K562 (cell line): ENCODE data around the gene LCN15. TPM values are rescaled to one million over a fixed set of nuclear protein-coding genes. Genes with fewer than 3 reads are reported as not detected.

Source experiments
- CC2D1A ChIP-seq: fragments of 450-650 bp; IDR thresholded peaks from 2 replicates; pipeline ENCODE4 v1.6.1; 2017; ENCODE audit warnings: mild to moderate bottlenecking
- CXXC5 ChIP-seq: fragments of 250-450 bp; sonication (Bioruptor Pico); IDR thresholded peaks from 2 replicates; pipeline ENCODE4 v1.8.0; 2022; ENCODE audit warnings: inconsistent platforms, mild to moderate bottlenecking, moderate library complexity
- FIP1L1 ChIP-seq: fragments of 200-400 bp; formaldehyde crosslinking; IDR thresholded peaks from 2 replicates; pipeline ENCODE4 v1.6.1; 2018; ENCODE audit warnings: mild to moderate bottlenecking, low read depth, low read length; ENCODE audit not compliant: poor library complexity, severe bottlenecking
- GATA2 ChIP-seq: sonication (generic); formaldehyde crosslinking; IDR thresholded peaks from 2 replicates; pipeline ENCODE4 v1.4.0; 2020; ENCODE audit warnings: mild to moderate bottlenecking, missing genetic modification reagents
- MTA1 ChIP-seq: fragments of 450-650 bp; IDR thresholded peaks from 2 replicates; pipeline ENCODE4 v1.6.1; 2017; ENCODE audit warnings: borderline replicate concordance
- PRDM10 ChIP-seq: fragments of 450-650 bp; IDR thresholded peaks from 2 replicates; pipeline ENCODE4 v1.6.1; 2018; ENCODE audit not compliant: partially characterized antibody
- SAFB ChIP-seq: fragments of 200-400 bp; formaldehyde crosslinking; IDR thresholded peaks from 2 replicates; pipeline ENCODE4 v1.6.1; 2017; ENCODE audit warnings: low read depth, low read length, borderline replicate concordance
- SP1 ChIP-seq: sonication (generic); formaldehyde crosslinking; IDR thresholded peaks from 2 replicates; pipeline ENCODE4 v1.8.1; 2022; ENCODE audit warnings: mild to moderate bottlenecking, missing genetic modification reagents
- SREBF2 ChIP-seq: sonication (generic); formaldehyde crosslinking; IDR thresholded peaks from 2 replicates; pipeline ENCODE4 v1.4.0; 2020; ENCODE audit warnings: mild to moderate bottlenecking, missing genetic modification reagents
- ZBTB2 ChIP-seq: fragments of 450-650 bp; IDR thresholded peaks from 2 replicates; pipeline ENCODE4 v1.6.1; 2016; ENCODE audit warnings: antibody characterized with exemption
- ZBTB7A ChIP-seq: IDR thresholded peaks from 2 replicates; pipeline ENCODE4 v1.6.1; 2011; ENCODE audit warnings: low read depth, mild to moderate bottlenecking, low read length, moderate library complexity, borderline replicate concordance; ENCODE audit not compliant: control insufficient read depth
- ZNF239 ChIP-seq: fragments of 250-450 bp; sonication (Bioruptor Pico); IDR thresholded peaks from 2 replicates; pipeline ENCODE4 v1.4.0; 2020; ENCODE audit warnings: mild to moderate bottlenecking
- ZNF398 ChIP-seq: fragments of 250-450 bp; sonication (Bioruptor Pico); IDR thresholded peaks from 2 replicates; pipeline ENCODE4 v1.8.0; 2021; ENCODE audit warnings: moderate library complexity, mild to moderate bottlenecking, inconsistent platforms
- polyA plus RNA-seq, 8 experiments: library from polyadenylated mRNA; depleted of rRNA in 4 of 8; stranded (reverse) in 5 of 8; unstranded in 3 of 8; fragments of >200 nt; fragmentation: Nextera tagmentation in 2 of 8; fragmentation: Illumina TruSeq in 1 of 8; extraction: Ambion mirVana in 2 of 8; extraction: Trizol in 1 of 8; gene quantifications; 2 replicates each; pipeline versions ENCODE4 v1.2.1 to v1.2.3, GENCODE V29; 2011 to 2014; ENCODE audit warnings: inconsistent platforms in 1 of 8, missing spikeins in 1 of 8
- total RNA-seq, 7 experiments: library from RNA; depleted of rRNA in 6 of 7; stranded (reverse); fragments of >200 nt in 6 of 7; fragmentation: Illumina TruSeq in 2 of 7; extraction: Trizol in 2 of 7; gene quantifications; 2 replicates each; pipeline versions ENCODE4 v1.2.1 to v1.2.3, GENCODE V29; 2011 to 2021; ENCODE audit warnings: low replicate concordance in 1 of 7
- TF ChIP-seq, protein P1 (sequence below): fragments of 450-650 bp; formaldehyde crosslinking; IDR thresholded peaks from 2 replicates; pipeline ENCODE4 v1.4.0; 2020; ENCODE audit warnings: mild to moderate bottlenecking, mixed read lengths

LCN15 gene
- total and polyA plus RNA-seq, 9 of the 15 experiments (the other 6 are each of a cell fraction or from before 2014, with no cell fraction given) = 0.66 TPM; not detected in 8

DNA sequence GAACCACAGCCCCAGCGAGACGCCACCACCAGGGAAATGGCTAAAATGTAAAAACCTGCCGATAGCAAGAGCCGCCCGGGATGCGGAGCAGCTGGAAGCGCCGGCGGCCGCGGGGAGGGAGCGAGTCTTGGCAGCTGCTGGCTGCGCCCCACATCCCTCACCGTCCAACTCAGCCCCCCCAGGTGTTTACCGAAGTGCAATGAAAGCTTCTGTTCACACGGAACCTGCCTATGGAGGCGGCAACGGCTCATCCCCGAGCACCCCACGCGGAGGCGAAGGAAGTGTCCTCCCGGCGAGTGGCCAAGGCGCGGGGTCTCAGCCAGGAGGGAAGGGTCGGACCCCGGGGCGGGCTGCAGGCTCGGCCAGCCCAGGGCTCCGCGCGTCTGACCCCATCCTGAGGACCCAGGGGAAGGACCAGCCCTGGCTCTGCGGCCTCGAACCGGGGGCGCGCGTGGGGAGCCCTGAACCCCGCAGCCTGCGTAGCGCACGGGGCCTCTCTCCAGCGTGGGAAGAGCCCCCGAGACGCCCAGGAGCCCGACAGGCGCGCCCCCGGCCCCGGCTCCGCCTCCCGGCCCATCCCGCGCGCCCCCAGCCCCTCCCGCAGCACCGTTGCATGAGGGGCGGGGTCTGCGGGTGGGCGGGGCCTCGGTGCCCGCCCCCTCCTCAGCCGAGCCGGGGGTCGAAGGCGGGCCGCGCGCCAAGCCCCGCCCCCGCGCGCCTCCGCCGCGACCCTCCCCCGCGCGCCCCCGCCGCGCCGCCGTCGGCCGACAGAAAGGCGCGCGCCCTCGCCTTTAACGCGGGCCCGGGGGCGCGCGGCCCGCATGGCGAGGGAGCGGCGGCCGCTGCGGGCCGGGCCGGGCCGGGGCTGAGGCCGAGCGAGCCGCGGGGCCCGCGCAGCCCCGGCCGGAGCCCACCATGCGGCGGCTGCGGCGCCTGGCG lies 52.3 kb downstream of the LCN15 start, which contains the start of gene DIPK1B (continued):
- TF ChIP-seq MTA1 (no peak), CXXC5 (CRISPR knock-in tag) (peak; percentile 38), GATA2 (CRISPR knock-in tag) (no peak), FIP1L1 (no peak), ZNF239 (CRISPR knock-in tag) (no peak), ZBTB2 (0 out of 2 replicates have a peak, but pooled peaks have one; percentile 28), PRDM10 (no peak), SP1 (CRISPR knock-in tag) (peak; percentile 49; the same call in 1 of the 2 replicates), SAFB (peak; percentile 88), CC2D1A (no peak), ZNF398 (CRISPR knock-in tag) (no peak), SREBF2 (peak; percentile 98; the same call in 1 of the 2 replicates), ZBTB7A (peak; percentile 93)
- TF ChIP-seq, protein P1, sequence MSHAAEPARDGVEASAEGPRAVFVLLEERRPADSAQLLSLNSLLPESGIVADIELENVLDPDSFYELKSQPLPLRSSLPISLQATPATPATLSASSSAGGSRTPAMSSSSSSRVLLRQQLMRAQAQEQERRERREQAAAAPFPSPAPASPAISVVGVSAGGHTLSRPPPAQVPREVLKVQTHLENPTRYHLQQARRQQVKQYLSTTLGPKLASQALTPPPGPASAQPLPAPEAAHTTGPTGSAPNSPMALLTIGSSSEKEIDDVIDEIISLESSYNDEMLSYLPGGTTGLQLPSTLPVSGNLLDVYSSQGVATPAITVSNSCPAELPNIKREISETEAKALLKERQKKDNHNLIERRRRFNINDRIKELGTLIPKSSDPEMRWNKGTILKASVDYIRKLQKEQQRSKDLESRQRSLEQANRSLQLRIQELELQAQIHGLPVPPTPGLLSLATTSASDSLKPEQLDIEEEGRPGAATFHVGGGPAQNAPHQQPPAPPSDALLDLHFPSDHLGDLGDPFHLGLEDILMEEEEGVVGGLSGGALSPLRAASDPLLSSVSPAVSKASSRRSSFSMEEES (CRISPR knock-in tag) = no peak
